GM23338 (cell line): ENCODE results near the gene CCL17. TPM values are rescaled to one million over a fixed set of nuclear protein-coding genes. Genes with fewer than 3 reads are reported as not detected.

Source experiments
- ATAC-seq: fragments of 200-7000 bp; cut with Tn5 transposase; 3 replicates; pipeline ENCODE4 v1.9.1; 2020
- DNase-seq: peaks from one replicate; pipeline ENCODE4 v3.0.0-alpha.2; 2015; ENCODE audit warnings: low spot score
- H2AFZ ChIP-seq: fragments of 200-600 bp; sonication (generic); 2 replicates; pipeline ENCODE4 v1.8.0; 2016; ENCODE audit warnings: antibody characterized with exemption, mild to moderate bottlenecking, moderate library complexity
- H3F3A ChIP-seq: fragments of 200-600 bp; sonication (generic); replicated peaks from 2 replicates; pipeline ENCODE4 v1.8.0; 2017; ENCODE audit warnings: antibody characterized with exemption, mixed run types, low read depth
- H3K27ac ChIP-seq: fragments of 200-600 bp; sonication (generic); 2 replicates; pipeline ENCODE4 v1.6.1; 2016; ENCODE audit warnings: low read depth
- H3K27me3 ChIP-seq: fragments of 200-600 bp; sonication (generic); 2 replicates; pipeline ENCODE4 v1.8.0; 2016; ENCODE audit warnings: mild to moderate bottlenecking, mixed run types, moderate library complexity; ENCODE audit not compliant: insufficient read depth
- H3K36me3 ChIP-seq: fragments of 200-600 bp; sonication (generic); 2 replicates; pipeline ENCODE4 v1.8.0; 2016; ENCODE audit warnings: mild to moderate bottlenecking; ENCODE audit not compliant: insufficient read depth
- H3K4me1 ChIP-seq: fragments of 200-600 bp; sonication (generic); 2 replicates; pipeline ENCODE4 v1.8.0; 2016; ENCODE audit warnings: mild to moderate bottlenecking, moderate library complexity; ENCODE audit not compliant: insufficient read depth
- H3K4me2 ChIP-seq: fragments of 200-600 bp; sonication (generic); 2 replicates; pipeline ENCODE4 v1.7.1; 2017; ENCODE audit warnings: mixed run types
- H3K4me3 ChIP-seq: fragments of 200-600 bp; sonication (generic); 2 replicates; pipeline ENCODE4 v1.6.1; 2016; ENCODE audit warnings: mixed run types
- H3K79me2 ChIP-seq: fragments of 200-600 bp; sonication (generic); replicated peaks from 2 replicates; pipeline ENCODE4 v1.8.0; 2017; ENCODE audit warnings: mild to moderate bottlenecking; ENCODE audit not compliant: insufficient read depth
- H3K9me2 ChIP-seq: fragments of 200-600 bp; sonication (generic); 2 replicates; pipeline ENCODE4 v1.8.0; 2017; ENCODE audit not compliant: insufficient read depth
- H4K20me1 ChIP-seq: fragments of 200-600 bp; sonication (generic); replicated peaks from 2 replicates; pipeline ENCODE4 v1.8.0; 2017; ENCODE audit warnings: mild to moderate bottlenecking; ENCODE audit not compliant: insufficient read depth
- H3K27ac Mint-ChIP-seq: 2 replicates; pipeline ENCODE4 v1.8.0; 2020; ENCODE audit warnings: inconsistent platforms, mild to moderate bottlenecking, moderate library complexity, mixed read lengths
- H3K27me3 Mint-ChIP-seq: 3 replicates; pipeline ENCODE4 v1.8.0; 2022; ENCODE audit warnings: low read depth, mild to moderate bottlenecking, moderate library complexity, mixed read lengths, inconsistent platforms; ENCODE audit not compliant: insufficient read depth, poor library complexity
- H3K36me3 Mint-ChIP-seq: 3 replicates; pipeline ENCODE4 v1.8.0; 2021; ENCODE audit warnings: low read depth, mild to moderate bottlenecking, inconsistent platforms, moderate library complexity, mixed read lengths
- H3K4me1 Mint-ChIP-seq: 3 replicates; pipeline ENCODE4 v1.8.0; 2020; ENCODE audit warnings: mild to moderate bottlenecking, inconsistent platforms, mixed read lengths
- H3K4me3 Mint-ChIP-seq: 3 replicates; pipeline ENCODE4 v1.8.0; 2021; ENCODE audit warnings: moderate library complexity, mild to moderate bottlenecking, inconsistent platforms, mixed read lengths
- H3K9me3 Mint-ChIP-seq: 3 replicates; pipeline ENCODE4 v1.8.0; 2020; ENCODE audit warnings: moderate library complexity, mild to moderate bottlenecking, inconsistent platforms, mixed read lengths
- CREB1 ChIP-seq: fragments of 250-450 bp; sonication (Bioruptor Pico); IDR thresholded peaks from 2 replicates; pipeline ENCODE4 v1.5.0; 2020; ENCODE audit warnings: low read depth, mild to moderate bottlenecking, moderate library complexity
- CTCF ChIP-seq, 2 experiments: fragments of 200-600 bp in 1 of 2; sonication (generic) in 1 of 2; conservative IDR thresholded peaks; 2 replicates each; pipeline versions ENCODE4 v1.5.1 to v1.6.1; 2016 to 2017; ENCODE audit warnings: antibody characterized with exemption in 2 of 2, low read depth in 2 of 2, mild to moderate bottlenecking in 2 of 2, moderate library complexity in 1 of 2
- ETS1 ChIP-seq: IDR thresholded peaks from 2 replicates; pipeline ENCODE4 v1.6.1; 2016; ENCODE audit warnings: antibody characterized with exemption
- EZH2 ChIP-seq: fragments of 200-600 bp; sonication (generic); IDR thresholded peaks from one replicate; pipeline ENCODE4 v1.8.0; 2017; ENCODE audit warnings: antibody characterized with exemption, mild to moderate bottlenecking, low read depth; ENCODE audit not compliant: unreplicated experiment
- JUNB ChIP-seq: IDR thresholded peaks from one replicate; pipeline ENCODE4 v1.6.1; 2016; ENCODE audit warnings: antibody characterized with exemption; ENCODE audit not compliant: unreplicated experiment
- POLR2AphosphoS5 ChIP-seq: IDR thresholded peaks from 2 replicates; pipeline ENCODE4 v1.6.1; 2016; ENCODE audit warnings: antibody characterized with exemption, low read depth
- ZNF114 ChIP-seq: fragments of 250-450 bp; sonication (Bioruptor Pico); IDR thresholded peaks from 2 replicates; pipeline ENCODE4 v1.5.0; 2020; ENCODE audit warnings: mild to moderate bottlenecking, moderate library complexity
- polyA plus RNA-seq: library from polyadenylated mRNA; unstranded; fragments of >200 nt; fragmentation: Nextera tagmentation; extraction: Ambion mirVana; gene quantifications from 2 replicates; pipeline ENCODE4 v1.2.1, GENCODE V29; 2016
- total RNA-seq: library from RNA; depleted of rRNA; stranded (reverse); fragments of >200 nt; shearing (Covaris generic); gene quantifications from 2 replicates; pipeline ENCODE4 v1.2.3, GENCODE V29; 2014

Gene CCL17
- total and polyA plus RNA-seq, 2 experiments from 2014 or later: not detected

GRCh38 chr16:57382535-57383275 is 21.9 kb upstream of the CCL17 start:
- ATAC-seq (peak; percentile 29; the same call in 2 of the 3 replicates), DNase-seq (no peak)
- Histone ChIP-seq H3K4me2 (no peak overlapping the region), H3K79me2 (no peaks in the 10 kb centered on the region), H3K9me2 (no peaks in the 10 kb centered on the region), H3K4me3 (no peak overlapping the region), H2AFZ (no peak overlapping the region), H3K4me1 (no peaks in the 10 kb centered on the region), H3K27me3 (no peaks in the 10 kb centered on the region), H4K20me1 (no peaks in the 10 kb centered on the region), H3K36me3 (no peaks in the 10 kb centered on the region), H3F3A (no peaks in the 10 kb centered on the region), H3K27ac (no peak overlapping the region)
- H3K27me3 Mint-ChIP-seq: peaks cover 10% of the 10 kb centered on the region
- H3K4me3 Mint-ChIP-seq: no peak overlapping the region
- no peaks in the 10 kb centered on the region; the same call in 2 of the 3 replicates for H3K9me3 Mint-ChIP-seq
- TF ChIP-seq EZH2 (no peak), JUNB (no peak), CTCF (conservative IDR thresholded peaks at IDR 0.05; ENCODE audit: low read depth in 2 of 2) (peak in 1 of 2 experiments; percentile 51; a peak in 2 of 4 replicates)
- H3K36me3 Mint-ChIP-seq: no peaks in the 10 kb centered on the region
- H3K4me1 Mint-ChIP-seq: peaks cover 8% of the 10 kb centered on the region
- H3K27ac Mint-ChIP-seq: no peak overlapping the region

DNA sequence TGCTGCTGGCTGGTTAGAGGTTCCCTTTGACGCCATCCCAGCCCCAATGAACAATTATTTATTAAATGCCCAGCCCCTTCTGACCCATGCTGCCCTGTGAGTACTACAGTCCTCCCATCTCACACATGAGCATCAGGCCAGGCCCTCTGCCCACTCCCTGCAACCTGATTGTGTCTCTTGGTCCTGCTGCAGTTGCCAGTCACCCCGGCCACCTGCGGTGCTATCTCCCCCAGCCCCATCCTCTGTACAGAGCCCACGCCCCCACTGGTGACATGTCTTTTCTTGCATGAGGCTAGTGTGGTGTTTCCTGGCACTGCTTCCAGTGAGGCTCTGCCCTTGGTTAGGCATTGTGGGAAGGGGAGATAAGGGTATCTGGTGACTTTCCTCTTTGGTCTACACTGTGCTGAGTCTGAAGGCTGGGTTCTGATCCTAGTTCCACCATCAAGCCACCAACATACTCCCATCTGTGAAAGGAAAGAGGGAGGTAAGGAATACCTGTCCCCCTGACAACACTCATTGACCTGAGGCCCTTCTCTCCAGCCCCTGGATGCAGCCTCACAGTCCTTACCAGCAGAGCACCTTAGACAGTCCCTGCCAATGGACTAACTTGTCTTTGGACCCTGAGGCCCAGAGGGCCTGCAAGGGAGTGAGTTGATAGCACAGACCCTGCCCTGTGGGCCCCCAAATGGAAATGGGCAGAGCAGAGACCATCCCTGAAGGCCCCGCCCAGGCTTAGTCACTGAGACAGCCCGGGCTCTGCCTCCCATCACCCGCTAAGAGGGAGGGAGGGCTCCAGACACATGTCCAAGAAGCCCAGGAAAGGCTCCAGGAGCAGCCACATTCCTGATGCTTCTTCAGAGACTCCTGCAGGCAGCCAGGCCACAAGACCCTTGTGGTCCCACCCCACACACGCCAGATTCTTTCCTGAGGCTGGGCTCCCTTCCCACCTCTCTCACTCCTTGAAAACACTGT is 21.0 kb upstream of the CCL17 start:
- Histone ChIP-seq H3K36me3 (no peaks in the 10 kb centered on the region), H3K4me3 (no peak overlapping the region), H3K4me1 (no peaks in the 10 kb centered on the region), H4K20me1 (no peaks in the 10 kb centered on the region), H3K9me2 (no peaks in the 10 kb centered on the region), H2AFZ (no peak overlapping the region), H3K27me3 (no peaks in the 10 kb centered on the region), H3K27ac (no peak overlapping the region), H3F3A (no peaks in the 10 kb centered on the region), H3K79me2 (no peaks in the 10 kb centered on the region), H3K4me2 (no peak overlapping the region)
- H3K9me3 Mint-ChIP-seq: no peaks in the 10 kb centered on the region; the same call in 2 of the 3 replicates
- no peak overlapping the region; the same call in 1 of the 2 replicates for H3K27ac Mint-ChIP-seq
- H3K27me3 Mint-ChIP-seq: peaks cover 13% of the 10 kb centered on the region
- H3K4me3 Mint-ChIP-seq: no peak overlapping the region; the same call in 2 of the 3 replicates
- DNase-seq (no peak), ATAC-seq (0 out of 3 replicates have a peak, but pooled peaks have one; percentile 19)
- H3K4me1 Mint-ChIP-seq: peaks cover 4% of the 10 kb centered on the region
- H3K36me3 Mint-ChIP-seq: no peaks in the 10 kb centered on the region
- TF ChIP-seq EZH2 (no peak), ETS1 (no peak), CREB1 (CRISPR knock-in tag) (no peak), ZNF114 (CRISPR knock-in tag) (no peak), JUNB (no peak), CTCF (conservative IDR thresholded peaks at IDR 0.05; ENCODE audit: low read depth in 2 of 2) (no peak), POLR2AphosphoS5 (no peak)
